Thoracic aorta (tissue), 2 donors: ENCODE data around the gene C11orf91. TPM values are rescaled to one million over a fixed set of nuclear protein-coding genes. Genes with fewer than 3 reads are reported as not detected.

Experiments used
- ATAC-seq: fragments of 150-250 bp; one replicate; pipeline ENCODE4 v1.8.0; 2017; ENCODE audit warnings: low read depth; ENCODE audit not compliant: insufficient number of reproducible peaks, low FRiP score
- DNase-seq: peaks from one replicate; pipeline ENCODE4 v3.0.0-alpha.2; 2020; ENCODE audit warnings: low spot score
- H3K27ac ChIP-seq, 2 donors: fragments of 200-600 bp; sonication (generic); 1 replicate in 1 of 2; 2 replicates in 1 of 2; pipeline ENCODE4 v1.5.1; 2016; ENCODE audit warnings: mild to moderate bottlenecking in 2 of 2, moderate library complexity in 2 of 2
- H3K27me3 ChIP-seq: fragments of 200-600 bp; sonication (generic); replicated peaks from 2 replicates; pipeline ENCODE4 v1.6.0; 2016; ENCODE audit warnings: mild to moderate bottlenecking; ENCODE audit not compliant: insufficient read depth
- H3K36me3 ChIP-seq: fragments of 200-600 bp; sonication (generic); one replicate; pipeline ENCODE4 v1.5.1; 2016
- H3K4me1 ChIP-seq, 2 donors: fragments of 200-600 bp; sonication (generic); 1 replicate in 1 of 2; 2 replicates in 1 of 2; pipeline versions ENCODE4 v1.5.1 to v1.6.0; 2016; ENCODE audit warnings: low read depth in 2 of 2, mild to moderate bottlenecking in 1 of 2; ENCODE audit not compliant: control insufficient read depth in 1 of 2
- H3K4me3 ChIP-seq: fragments of 200-600 bp; sonication (generic); 2 replicates; pipeline ENCODE4 v1.5.1; 2016; ENCODE audit warnings: mild to moderate bottlenecking
- H3K9me3 ChIP-seq: fragments of 200-600 bp; sonication (generic); 2 replicates; pipeline ENCODE4 v1.5.1; 2016
- CTCF ChIP-seq: fragments of 200-600 bp; sonication (generic); IDR thresholded peaks from one replicate; pipeline ENCODE4 v1.5.1; 2019; ENCODE audit warnings: antibody characterized with exemption
- total RNA-seq, 2 donors: library from RNA; depleted of rRNA; stranded (reverse); fragments of >200 nt; gene quantifications; one replicate each; pipeline versions ENCODE4 v1.1.0 to v1.2.3, GENCODE V29; 2016

The C11orf91 gene
- total RNA-seq, 2 donors from 2014 or later, result not detected

GRCh38 chr11:33651555-33651954, 49.1 kb downstream of the C11orf91 start:
- no peak for ATAC-seq

GRCh38 chr11:33649944-33650343, 50.7 kb downstream of the C11orf91 start:
- Histone ChIP-seq H3K36me3 (no peaks in the 10 kb centered on the region), H3K27me3 (no peaks in the 10 kb centered on the region), H3K27ac (no peak overlapping the region), H3K9me3 (no peaks in the 10 kb centered on the region), H3K4me3 (no peak overlapping the region), H3K4me1 (peaks cover 0 to 10% of the 10 kb centered on the region in 2 donors)
- TF ChIP-seq CTCF, result no peak
- ATAC-seq, result no peak
- no peak for DNase-seq

More at GRCh38 chr11:33651555-33651954, 49.1 kb downstream of the C11orf91 start:
- DNase-seq, result no peak
- H3K27ac ChIP-seq, result no peak overlapping the region
- no peaks in the 10 kb centered on the region for H3K27me3 ChIP-seq
- no peaks in the 10 kb centered on the region for H3K9me3 ChIP-seq
- peaks cover 0 to 10% of the 10 kb centered on the region in 2 donors for H3K4me1 ChIP-seq
- TF ChIP-seq CTCF, result no peak
- no peaks in the 10 kb centered on the region for H3K36me3 ChIP-seq
- H3K4me3 ChIP-seq, result no peak overlapping the region

Other genes with a start within 250 kb of the C11orf91 start
- gene CD59, start 35.6 kb upstream of the C11orf91 start, total RNA-seq, result 100 to 1,000 TPM; 368 to 529 TPM
- 10 to 100 TPM; 35.1 to 73.8 TPM for gene FBXO3, start 73.7 kb upstream of the C11orf91 start, total RNA-seq
- 10 to 100 TPM; 37.0 to 74.3 TPM for gene LMO2, start 191.2 kb upstream of the C11orf91 start, total RNA-seq